ENCODE measurements around the gene BPI.
A peak's percentile ranks its signal among the peaks of the same experiment; 100 is the strongest.

BPI gene

GRCh38 chr20:38315290-38315966 lies 11.5 kb downstream of the BPI start:
- Histone ChIP-seq H3K27ac (ENCODE audit: poor library complexity, severe bottlenecking) (no peak overlapping the region), H3K4me3 (ENCODE audit: severe bottlenecking) (no peak overlapping the region), H3K36me3 (ENCODE audit: low read depth) (no peaks in the 10 kb centered on the region), H3K27me3 (ENCODE audit: insufficient read depth, poor library complexity, severe bottlenecking) (no peaks in the 10 kb centered on the region), H3K9me3 (ENCODE audit: severe bottlenecking) (no peaks in the 10 kb centered on the region), H3K4me1 (ENCODE audit: insufficient read depth, poor library complexity, severe bottlenecking) (no peaks in the 10 kb centered on the region)
- peak; percentile 62 for TF ChIP-seq CTCF (IDR thresholded peaks at IDR 0.05; ENCODE audit: poor library complexity, severe bottlenecking)
- ATAC-seq (ENCODE audit: low read depth) (peak; percentile 58; the same call in 2 of the 3 replicates), DNase-seq (ENCODE audit: low spot score) (no peak)

GRCh38 chr20:38316341-38316740 lies 12.4 kb downstream of the BPI start:
- Histone ChIP-seq H3K27ac (ENCODE audit: poor library complexity, severe bottlenecking) (no peak overlapping the region), H3K27me3 (ENCODE audit: insufficient read depth, poor library complexity, severe bottlenecking) (no peaks in the 10 kb centered on the region), H3K36me3 (ENCODE audit: low read depth) (no peaks in the 10 kb centered on the region), H3K4me3 (ENCODE audit: severe bottlenecking) (no peak overlapping the region), H3K4me1 (ENCODE audit: insufficient read depth, poor library complexity, severe bottlenecking) (no peaks in the 10 kb centered on the region), H3K9me3 (ENCODE audit: severe bottlenecking) (no peaks in the 10 kb centered on the region)
- no peak for ATAC-seq (ENCODE audit: low read depth)
- DNase-seq (ENCODE audit: low spot score), result no peak
- no peak for TF ChIP-seq CTCF (IDR thresholded peaks at IDR 0.05; ENCODE audit: poor library complexity, severe bottlenecking)

GRCh38 chr20:38317422-38317821 lies 13.5 kb downstream of the BPI start:
- no peak for TF ChIP-seq CTCF (IDR thresholded peaks at IDR 0.05; ENCODE audit: poor library complexity, severe bottlenecking)
- Histone ChIP-seq H3K4me3 (ENCODE audit: severe bottlenecking) (no peak overlapping the region), H3K27ac (ENCODE audit: poor library complexity, severe bottlenecking) (no peak overlapping the region), H3K9me3 (ENCODE audit: severe bottlenecking) (no peaks in the 10 kb centered on the region), H3K27me3 (ENCODE audit: insufficient read depth, poor library complexity, severe bottlenecking) (no peaks in the 10 kb centered on the region), H3K4me1 (ENCODE audit: insufficient read depth, poor library complexity, severe bottlenecking) (no peaks in the 10 kb centered on the region), H3K36me3 (ENCODE audit: low read depth) (no peaks in the 10 kb centered on the region)
- DNase-seq (ENCODE audit: low spot score) (no peak), ATAC-seq (ENCODE audit: low read depth) (no peak)

- Histone ChIP-seq H3K27me3 (ENCODE audit: insufficient read depth, poor library complexity, severe bottlenecking) (no peaks in the 10 kb centered on the region), H3K9me3 (ENCODE audit: severe bottlenecking) (no peaks in the 10 kb centered on the region), H3K27ac (ENCODE audit: poor library complexity, severe bottlenecking) (no peak overlapping the region), H3K4me3 (ENCODE audit: severe bottlenecking) (no peak overlapping the region), H3K36me3 (ENCODE audit: low read depth) (no peaks in the 10 kb centered on the region), H3K4me1 (ENCODE audit: insufficient read depth, poor library complexity, severe bottlenecking) (no peaks in the 10 kb centered on the region)
- no peak for DNase-seq (ENCODE audit: low spot score)
- TF ChIP-seq CTCF (IDR thresholded peaks at IDR 0.05; ENCODE audit: poor library complexity, severe bottlenecking), result no peak
- no peak for ATAC-seq (ENCODE audit: low read depth)
Observed at GRCh38 chr20:38320221-38320620, 16.3 kb downstream of the BPI start.

- Histone ChIP-seq H3K4me3 (ENCODE audit: severe bottlenecking) (no peak overlapping the region), H3K27ac (ENCODE audit: poor library complexity, severe bottlenecking) (no peak overlapping the region), H3K4me1 (ENCODE audit: insufficient read depth, poor library complexity, severe bottlenecking) (no peaks in the 10 kb centered on the region), H3K27me3 (ENCODE audit: insufficient read depth, poor library complexity, severe bottlenecking) (no peaks in the 10 kb centered on the region), H3K9me3 (ENCODE audit: severe bottlenecking) (no peaks in the 10 kb centered on the region), H3K36me3 (ENCODE audit: low read depth) (no peaks in the 10 kb centered on the region)
- TF ChIP-seq CTCF (IDR thresholded peaks at IDR 0.05; ENCODE audit: poor library complexity, severe bottlenecking), result peak; percentile 99
- no peak for DNase-seq (ENCODE audit: low spot score)
- peak; percentile 65 for ATAC-seq (ENCODE audit: low read depth)
Observed at GRCh38 chr20:38321959-38322598, 18.1 kb downstream of the BPI start.
